MM.1S (cell line): ENCODE results near the gene ATP23.

Source experiments
- EZH2phosphoT487 ChIP-seq: fragments of 300-600 bp; sonication (generic); IDR thresholded peaks from 2 replicates; pipeline ENCODE4 v1.6.1; 2018; ENCODE audit warnings: antibody characterized with exemption, low read length
- TF ChIP-seq, protein P1 (sequence below): fragments of 300-600 bp; sonication (generic); IDR thresholded peaks from 2 replicates; pipeline ENCODE4 v1.5.1; 2016; ENCODE audit warnings: antibody characterized with exemption, low read length, mixed read lengths

DNA sequence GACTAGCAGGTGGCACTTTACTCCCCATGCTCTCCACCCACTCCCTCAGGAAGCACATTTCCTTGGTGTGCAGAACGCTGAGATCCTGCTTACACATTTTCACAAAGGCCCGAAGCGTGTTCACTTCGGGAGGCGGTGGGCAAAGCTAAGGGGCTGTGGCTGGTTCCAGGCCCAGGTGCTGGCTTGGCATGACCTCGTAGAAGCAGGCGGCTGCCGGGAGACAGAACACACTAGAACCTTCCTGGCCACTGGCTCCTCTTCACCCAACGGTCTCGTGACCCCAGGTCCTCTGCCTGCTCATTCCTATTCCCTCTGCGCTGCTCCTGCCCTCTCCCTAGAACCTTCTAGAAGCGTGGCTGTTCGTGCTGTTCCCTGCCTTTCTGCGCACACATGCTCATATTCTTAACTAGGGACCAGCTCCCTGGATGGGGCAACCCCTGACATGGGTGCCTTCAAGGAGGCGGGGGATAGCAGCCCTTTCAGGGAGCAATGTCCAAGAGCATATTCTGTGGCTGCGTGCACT is 43.3 kb downstream of the ATP23 start:
- TF ChIP-seq, protein P1, sequence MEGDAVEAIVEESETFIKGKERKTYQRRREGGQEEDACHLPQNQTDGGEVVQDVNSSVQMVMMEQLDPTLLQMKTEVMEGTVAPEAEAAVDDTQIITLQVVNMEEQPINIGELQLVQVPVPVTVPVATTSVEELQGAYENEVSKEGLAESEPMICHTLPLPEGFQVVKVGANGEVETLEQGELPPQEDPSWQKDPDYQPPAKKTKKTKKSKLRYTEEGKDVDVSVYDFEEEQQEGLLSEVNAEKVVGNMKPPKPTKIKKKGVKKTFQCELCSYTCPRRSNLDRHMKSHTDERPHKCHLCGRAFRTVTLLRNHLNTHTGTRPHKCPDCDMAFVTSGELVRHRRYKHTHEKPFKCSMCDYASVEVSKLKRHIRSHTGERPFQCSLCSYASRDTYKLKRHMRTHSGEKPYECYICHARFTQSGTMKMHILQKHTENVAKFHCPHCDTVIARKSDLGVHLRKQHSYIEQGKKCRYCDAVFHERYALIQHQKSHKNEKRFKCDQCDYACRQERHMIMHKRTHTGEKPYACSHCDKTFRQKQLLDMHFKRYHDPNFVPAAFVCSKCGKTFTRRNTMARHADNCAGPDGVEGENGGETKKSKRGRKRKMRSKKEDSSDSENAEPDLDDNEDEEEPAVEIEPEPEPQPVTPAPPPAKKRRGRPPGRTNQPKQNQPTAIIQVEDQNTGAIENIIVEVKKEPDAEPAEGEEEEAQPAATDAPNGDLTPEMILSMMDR = no peak
- TF ChIP-seq EZH2phosphoT487 = no peak
